HCT116 (cell line): ENCODE measurements around the gene EPHA3. TPM values are rescaled to one million over a fixed set of nuclear protein-coding genes. Genes with fewer than 3 reads are reported as not detected.

Source experiments
- ATAC-seq: fragments of 200-7000 bp; cut with Tn5 transposase; 2 replicates; pipeline ENCODE4 v1.9.1; 2020; ENCODE audit warnings: mild to moderate bottlenecking, moderate library complexity
- BruUV-seq: library from RNA; stranded (reverse); fragments of 400-500 nt; replicated peaks from 2 replicates; lab custom pipeline; 2021; lab: Mats Ljungman, UMichigan
- CTCF ChIA-PET: fragments of 300-600 bp; sonication (Branson Sonifier 250); formaldehyde crosslinking; loops from one replicate; lab custom pipeline; 2021; ENCODE audit warnings: antibody characterized with exemption; lab: Charles Lee
- POLR2A ChIA-PET: fragments of 300-600, 350-600 bp; sonication (Branson Sonifier 250); formaldehyde crosslinking; loops from one replicate; lab custom pipeline; 2021; ENCODE audit warnings: antibody characterized with exemption; lab: Charles Lee
- RAD21 ChIA-PET, 2 experiments: fragments of 300-600 bp; sonication (Branson Sonifier 250); formaldehyde crosslinking; loops; one replicate each; lab custom pipeline; 2023; ENCODE audit warnings: low total read pairs in 2 of 2; ENCODE audit not compliant: uncharacterized antibody in 2 of 2, unreplicated experiment in 2 of 2, low non-redundant PET in 1 of 2; lab: Charles Lee
- DNase-seq: peaks from one replicate; pipeline ENCODE4 v3.0.0-alpha.2; 2010; ENCODE audit warnings: low read depth, low spot score
- H2AFZ ChIP-seq: fragments of 200-600 bp; shearing (Covaris generic), sonication (generic); 2 replicates; pipeline ENCODE4 v1.6.1; 2017; ENCODE audit warnings: low read depth, mixed run types, mixed read lengths, antibody characterized with exemption, low read length; ENCODE audit not compliant: poor library complexity, severe bottlenecking
- H3K27ac ChIP-seq: 2 replicates; pipeline ENCODE4 v1.5.1; 2012; ENCODE audit warnings: low read depth, low read length
- H3K27me3 ChIP-seq: fragments of 200-600 bp; sonication (generic); 2 replicates; pipeline ENCODE4 v1.6.1; 2016; ENCODE audit warnings: mixed run types, low read length, mixed read lengths; ENCODE audit not compliant: insufficient read depth
- H3K36me3 ChIP-seq, 2 experiments: fragments of 200-500 bp in 1 of 2; fragments of 200-600 bp in 1 of 2; sonication (Bioruptor generic) in 1 of 2; sonication (generic) in 1 of 2; 2 replicates each; pipeline versions ENCODE4 v1.5.1 to v1.6.1; 2014 to 2016; ENCODE audit warnings: low read length in 2 of 2, inconsistent platforms in 1 of 2, mixed read lengths in 1 of 2, mixed run types in 1 of 2; ENCODE audit not compliant: insufficient read depth in 2 of 2, control insufficient read depth in 1 of 2
- H3K4me1 ChIP-seq, 2 experiments: fragments of 200-600 bp in 1 of 2; sonication (generic) in 1 of 2; 2 replicates each; pipeline versions ENCODE4 v1.5.1 to v1.6.1; 2012 to 2017; ENCODE audit warnings: low read length in 2 of 2, inconsistent platforms in 1 of 2, mild to moderate bottlenecking in 1 of 2, mixed read lengths in 1 of 2, mixed run types in 1 of 2, moderate library complexity in 1 of 2; ENCODE audit not compliant: insufficient read depth in 2 of 2, control insufficient read depth in 1 of 2
- H3K4me2 ChIP-seq: fragments of 200-600 bp; sonication (generic); 2 replicates; pipeline ENCODE4 v1.6.1; 2017; ENCODE audit warnings: mixed run types, low read length, mixed read lengths
- H3K4me3 ChIP-seq, 2 experiments: fragments of 200-600 bp in 1 of 2; sonication (generic) in 1 of 2; replicated peaks in 1 of 2; 2 replicates each; pipeline ENCODE4 v1.5.1; 2011 to 2016; ENCODE audit warnings: low read length in 2 of 2, control low read depth in 1 of 2, low read depth in 1 of 2, mild to moderate bottlenecking in 1 of 2, mixed read lengths in 1 of 2, mixed run types in 1 of 2
- H3K79me2 ChIP-seq: fragments of 200-600 bp; sonication (generic); 2 replicates; pipeline ENCODE4 v1.6.1; 2017; ENCODE audit warnings: mild to moderate bottlenecking, mixed run types, low read length, moderate library complexity, mixed read lengths; ENCODE audit not compliant: insufficient read depth
- H3K9ac ChIP-seq: fragments of 200-600 bp; sonication (generic); 2 replicates; pipeline ENCODE4 v1.6.1; 2016; ENCODE audit warnings: low read length, mixed read lengths
- H3K9me2 ChIP-seq: fragments of 200-600 bp; sonication (generic), shearing (Covaris generic); 2 replicates; pipeline ENCODE4 v1.6.1; 2017; ENCODE audit warnings: mixed run types, mild to moderate bottlenecking, moderate library complexity; ENCODE audit not compliant: insufficient read depth
- H3K9me3 ChIP-seq, 2 experiments: fragments of 200-500 bp in 1 of 2; fragments of 200-600 bp in 1 of 2; sonication (Bioruptor generic) in 1 of 2; sonication (generic) in 1 of 2; 2 replicates each; pipeline ENCODE4 v1.6.1; 2014 to 2017; ENCODE audit warnings: low read length in 2 of 2, mixed read lengths in 2 of 2, inconsistent platforms in 1 of 2, low read depth in 1 of 2, mild to moderate bottlenecking in 1 of 2, mixed run types in 1 of 2, moderate library complexity in 1 of 2; ENCODE audit not compliant: control insufficient read depth in 1 of 2, insufficient read depth in 1 of 2
- H4K20me1 ChIP-seq: fragments of 200-600 bp; sonication (generic), shearing (Covaris generic); 2 replicates; pipeline ENCODE4 v1.6.1; 2017; ENCODE audit warnings: mixed run types, mild to moderate bottlenecking, moderate library complexity; ENCODE audit not compliant: insufficient read depth
- ATF3 ChIP-seq: IDR thresholded peaks from 2 replicates; pipeline ENCODE4 v1.6.1; 2012
- CBX3 ChIP-seq: IDR thresholded peaks from 2 replicates; pipeline ENCODE4 v1.6.1; 2012; ENCODE audit warnings: low read depth
- CEBPB ChIP-seq: IDR thresholded peaks from 2 replicates; pipeline ENCODE4 v1.6.1; 2012; ENCODE audit warnings: low read depth
- CTCF ChIP-seq, 3 experiments: fragments of 200-600 bp in 1 of 3; sonication (generic) in 1 of 3; IDR thresholded peaks in 2 of 3; conservative IDR thresholded peaks in 1 of 3; 2 replicates each; pipeline ENCODE4 v1.5.1; 2012 to 2017; ENCODE audit warnings: low read depth in 2 of 3, low read length in 2 of 3, antibody characterized with exemption in 1 of 3, borderline replicate concordance in 1 of 3, control low read depth in 1 of 3, mild to moderate bottlenecking in 1 of 3, mixed read lengths in 1 of 3, mixed run types in 1 of 3, moderate library complexity in 1 of 3; ENCODE audit not compliant: insufficient read depth in 1 of 3
- EGR1 ChIP-seq: IDR thresholded peaks from 2 replicates; pipeline ENCODE4 v1.6.1; 2012; ENCODE audit warnings: low read depth
- ELF1 ChIP-seq: IDR thresholded peaks from 2 replicates; pipeline ENCODE4 v1.6.1; 2012; ENCODE audit warnings: low read depth, borderline replicate concordance
- EZH2 ChIP-seq: fragments of 200-600 bp; sonication (generic); IDR thresholded peaks from 2 replicates; pipeline ENCODE4 v1.6.1; 2017; ENCODE audit warnings: antibody characterized with exemption, mixed run types
- EZH2phosphoT487 ChIP-seq: fragments of 200-600 bp; IDR thresholded peaks from 2 replicates; pipeline ENCODE4 v1.6.1; 2018; ENCODE audit warnings: antibody characterized with exemption, borderline replicate concordance
- FOSL1 ChIP-seq: IDR thresholded peaks from 2 replicates; pipeline ENCODE4 v1.6.1; 2012; ENCODE audit warnings: low read depth
- MAX ChIP-seq: IDR thresholded peaks from 2 replicates; pipeline ENCODE4 v1.6.1; 2012
- POLR2A ChIP-seq: IDR thresholded peaks from 2 replicates; pipeline ENCODE4 v1.7.0; 2011; ENCODE audit warnings: borderline replicate concordance; ENCODE audit not compliant: insufficient read depth, insufficient read length; ENCODE audit errors: extremely low read depth
- POLR2AphosphoS5 ChIP-seq: IDR thresholded peaks from 2 replicates; pipeline ENCODE4 v1.6.1; 2011; ENCODE audit warnings: mild to moderate bottlenecking, low read depth, low read length, moderate library complexity
- RAD21 ChIP-seq: IDR thresholded peaks from 2 replicates; pipeline ENCODE4 v1.6.1; 2012; ENCODE audit warnings: low read depth, mild to moderate bottlenecking
- SIN3A ChIP-seq: IDR thresholded peaks from 2 replicates; pipeline ENCODE4 v1.6.1; 2012; ENCODE audit warnings: low read depth
- SP1 ChIP-seq: IDR thresholded peaks from 2 replicates; pipeline ENCODE4 v1.6.1; 2012; ENCODE audit warnings: low read depth
- SRF ChIP-seq: IDR thresholded peaks from 2 replicates; pipeline ENCODE4 v1.6.1; 2012; ENCODE audit warnings: low read depth
- TCF7L2 ChIP-seq: IDR thresholded peaks from 2 replicates; pipeline ENCODE4 v1.7.0; 2011; ENCODE audit warnings: borderline replicate concordance, inconsistent platforms; ENCODE audit not compliant: insufficient read depth, insufficient read length; ENCODE audit errors: extremely low read depth
- YY1 ChIP-seq: IDR thresholded peaks from 2 replicates; pipeline ENCODE4 v1.6.1; 2011; ENCODE audit warnings: low read length, low read depth, moderate library complexity, mild to moderate bottlenecking; ENCODE audit not compliant: insufficient replicate concordance; ENCODE audit errors: extremely low read depth
- ZBTB33 ChIP-seq: IDR thresholded peaks from 2 replicates; pipeline ENCODE4 v1.6.1; 2011; ENCODE audit warnings: mild to moderate bottlenecking, low read length, moderate library complexity; ENCODE audit not compliant: insufficient replicate concordance; ENCODE audit errors: extremely low read depth
- ZFX ChIP-seq: fragments of 450-650 bp; IDR thresholded peaks from 2 replicates; pipeline ENCODE4 v1.6.1; 2017
- intact Hi-C: fragments of 100-400 bp; cut with micrococcal nuclease; formaldehyde crosslinking; loops from 2 replicates; pipeline ENCODE4 v1.10.0; 2022
- total RNA-seq: library from RNA; stranded (reverse); gene quantifications from one replicate; pipeline ENCODE4 v1.2.1, GENCODE V29; 2021; ENCODE audit not compliant: unreplicated experiment

The EPHA3 gene
- total RNA-seq, 1 experiment from 2014 or later: not detected

- no peak overlapping the region for H3K9ac ChIP-seq
- TF ChIP-seq TCF7L2 (no peak), SRF (no peak), POLR2AphosphoS5 (no peak), EGR1 (no peak), YY1 (no peak), RAD21 (no peak), POLR2A (no peak), SP1 (no peak), SIN3A (no peak), CBX3 (no peak), MAX (no peak), CTCF (IDR thresholded peaks at IDR 0.05 in 2 of 3, conservative IDR thresholded peaks at IDR 0.05 in 1 of 3; ENCODE audit: borderline replicate concordance in 1 of 3, insufficient read depth in 1 of 3, low read depth in 2 of 3, low read length in 2 of 3) (no peak), FOSL1 (no peak), ZBTB33 (no peak), CEBPB (no peak), ATF3 (no peak), ELF1 (no peak), EZH2 (no peak), ZFX (no peak), EZH2phosphoT487 (no peak)
- TF ChIP-seq, all 23 proteins: peak for 0
- ChIA-PET CTCF (no interaction called here), RAD21 (no interaction called here), POLR2A (no interaction called here)
- Histone ChIP-seq H4K20me1 (no peaks in the 10 kb centered on the region; the same call in 1 of the 2 replicates), H3K4me2 (no peak overlapping the region), H3K79me2 (no peaks in the 10 kb centered on the region), H2AFZ (no peak overlapping the region), H3K27ac (no peak overlapping the region), H3K4me3 (no peak overlapping the region), H3K36me3 (no peaks in the 10 kb centered on the region), H3K27me3 (no peaks in the 10 kb centered on the region), H3K9me3 (peaks cover 10 to 11% of the 10 kb centered on the region in 2 experiments; a peak in 2 of 4 replicates), H3K4me1 (no peaks in the 10 kb centered on the region), H3K9me2 (no peaks in the 10 kb centered on the region)
- ATAC-seq (no peak), DNase-seq (no peak)
- no TSS peak for BruUV-seq
- intact Hi-C loops: no loop called here
Observed at GRCh38 chr3:89488800-89489580, 381.6 kb downstream of the EPHA3 start.
